Activated T-cell treated with anti-CD3 and anti-CD28 coated beads, Interleukin-2, amount 50 U/mL, for 4 hours (primary cell): ENCODE data around the gene ACAT2. TPM values are rescaled to one million over a fixed set of nuclear protein-coding genes. Genes with fewer than 3 reads are reported as not detected.
A peak's percentile ranks its signal among the peaks of the same experiment; 100 is the strongest.
"Not testable (repeated sequence)": the region's sequence is repeated elsewhere in the genome, so short reads cannot be mapped to it uniquely, and the experiment has no call there.

ENCODE experiments used
- ATAC-seq, 2 donors: fragments of 200-7000 bp; cut with Tn5 transposase; one replicate each; pipeline ENCODE4 v1.10.0; 2021
- DNase-seq: peaks from one replicate; pipeline ENCODE4 v3.0.0-alpha.2; 2020
- H3K27me3 Mint-ChIP-seq: one replicate; pipeline ENCODE4 v1.8.0; 2021; ENCODE audit warnings: low read depth, mixed read lengths
- H3K36me3 Mint-ChIP-seq: one replicate; pipeline ENCODE4 v1.8.0; 2022; ENCODE audit warnings: mixed read lengths; ENCODE audit not compliant: insufficient read depth
- H3K4me1 Mint-ChIP-seq: one replicate; pipeline ENCODE4 v1.8.0; 2021; ENCODE audit warnings: low read depth, mixed read lengths
- H3K4me3 Mint-ChIP-seq: one replicate; pipeline ENCODE4 v1.8.0; 2021; ENCODE audit warnings: mild to moderate bottlenecking, moderate library complexity, mixed read lengths
- H3K9me3 Mint-ChIP-seq: one replicate; pipeline ENCODE4 v1.8.0; 2021; ENCODE audit warnings: mixed read lengths
- total RNA-seq, 3 donors: library from RNA; stranded (reverse); gene quantifications; one replicate each; pipeline ENCODE4 v1.2.1, GENCODE V29; 2021

The ACAT2 gene
- total RNA-seq, 3 donors from 2014 or later = 37.2 to 49.0 (median 44.1) TPM

DNA sequence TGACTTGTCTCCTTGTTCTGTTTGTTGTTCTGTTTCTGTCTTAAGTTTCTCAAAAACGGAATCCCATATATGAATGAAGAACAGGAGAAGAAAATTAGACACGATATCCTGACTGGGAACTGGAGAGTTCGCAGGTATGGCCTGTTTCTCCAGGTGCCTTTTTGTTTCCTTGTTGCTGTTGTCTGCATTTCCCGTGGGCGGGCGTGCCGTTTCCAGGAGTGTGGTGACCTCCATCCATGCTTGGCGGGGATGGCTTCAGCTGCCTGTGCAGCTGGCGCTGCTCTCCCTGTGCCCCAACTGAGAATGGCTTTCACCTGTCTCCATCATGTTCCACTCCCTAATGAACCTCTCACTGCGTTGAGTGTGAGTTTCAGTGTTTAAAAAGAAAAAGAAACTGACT, 42.7 kb downstream of the ACAT2 start:
- H3K27me3 Mint-ChIP-seq = no peaks in the 10 kb centered on the region
- H3K4me1 Mint-ChIP-seq = no peaks in the 10 kb centered on the region
- ATAC-seq (no peak), DNase-seq (no peak)
- H3K4me3 Mint-ChIP-seq = no peak overlapping the region
- peaks cover 7% of the 10 kb centered on the region for H3K36me3 Mint-ChIP-seq
- no peaks in the 10 kb centered on the region for H3K9me3 Mint-ChIP-seq

DNA sequence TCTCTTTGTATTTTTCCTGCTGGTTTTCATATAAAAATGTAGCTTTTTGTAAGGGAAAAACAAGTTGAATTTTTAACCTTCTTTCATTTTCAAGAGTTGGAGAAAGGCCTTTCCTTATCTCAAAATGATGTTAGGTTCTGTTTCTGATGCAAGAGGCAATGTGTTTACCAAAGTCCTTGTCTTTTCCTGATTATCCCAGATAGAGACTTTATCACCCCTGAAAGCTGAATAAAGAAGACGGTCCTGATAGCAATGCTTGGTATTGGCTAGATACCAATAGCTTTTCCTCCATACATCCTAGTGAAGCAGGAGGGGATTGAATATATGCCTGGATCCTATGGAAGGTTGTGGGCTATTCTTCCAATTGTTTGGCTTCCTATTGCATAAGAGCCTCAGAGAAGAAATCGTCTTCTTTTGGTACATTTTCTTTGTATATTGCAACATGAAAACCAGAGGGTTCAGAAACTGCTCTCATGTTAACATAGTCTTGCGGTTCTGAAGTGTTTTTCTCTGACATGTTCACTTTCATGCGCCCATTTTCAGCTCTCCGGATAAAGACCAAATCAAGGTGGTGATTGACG, 43.7 kb downstream of the ACAT2 start:
- Mint-ChIP-seq H3K36me3 (peaks cover 6% of the 10 kb centered on the region), H3K4me1 (no peaks in the 10 kb centered on the region), H3K4me3 (no peak overlapping the region), H3K27me3 (no peaks in the 10 kb centered on the region), H3K9me3 (no peaks in the 10 kb centered on the region)
- DNase-seq = no peak
- ATAC-seq = no peak

DNA sequence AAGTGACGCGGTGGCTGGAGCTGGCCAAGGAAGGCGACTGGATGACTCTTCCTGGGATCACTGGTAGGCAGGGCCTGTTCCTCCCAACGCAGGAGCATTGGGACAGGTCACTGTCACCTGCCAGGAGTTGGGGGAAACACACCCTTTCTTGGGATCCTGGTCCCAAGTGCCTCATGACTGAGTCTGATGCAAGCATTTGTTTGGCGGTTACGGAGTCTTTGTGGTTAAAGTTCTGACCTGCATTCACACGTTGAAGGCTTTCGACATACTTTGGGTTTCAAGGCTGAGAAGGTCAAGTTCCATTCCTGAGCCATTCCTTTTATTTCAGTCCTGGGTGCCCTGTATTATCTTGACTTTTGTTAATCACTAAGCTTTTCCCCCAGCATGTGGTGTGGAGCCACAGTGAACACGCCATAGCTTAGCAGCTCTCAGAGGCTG, 44.2 kb downstream of the ACAT2 start:
- no peak for DNase-seq
- Mint-ChIP-seq H3K4me3 (no peak overlapping the region), H3K4me1 (no peaks in the 10 kb centered on the region), H3K9me3 (no peaks in the 10 kb centered on the region), H3K36me3 (peaks cover 5% of the 10 kb centered on the region), H3K27me3 (no peaks in the 10 kb centered on the region)
- ATAC-seq = no peak

DNA sequence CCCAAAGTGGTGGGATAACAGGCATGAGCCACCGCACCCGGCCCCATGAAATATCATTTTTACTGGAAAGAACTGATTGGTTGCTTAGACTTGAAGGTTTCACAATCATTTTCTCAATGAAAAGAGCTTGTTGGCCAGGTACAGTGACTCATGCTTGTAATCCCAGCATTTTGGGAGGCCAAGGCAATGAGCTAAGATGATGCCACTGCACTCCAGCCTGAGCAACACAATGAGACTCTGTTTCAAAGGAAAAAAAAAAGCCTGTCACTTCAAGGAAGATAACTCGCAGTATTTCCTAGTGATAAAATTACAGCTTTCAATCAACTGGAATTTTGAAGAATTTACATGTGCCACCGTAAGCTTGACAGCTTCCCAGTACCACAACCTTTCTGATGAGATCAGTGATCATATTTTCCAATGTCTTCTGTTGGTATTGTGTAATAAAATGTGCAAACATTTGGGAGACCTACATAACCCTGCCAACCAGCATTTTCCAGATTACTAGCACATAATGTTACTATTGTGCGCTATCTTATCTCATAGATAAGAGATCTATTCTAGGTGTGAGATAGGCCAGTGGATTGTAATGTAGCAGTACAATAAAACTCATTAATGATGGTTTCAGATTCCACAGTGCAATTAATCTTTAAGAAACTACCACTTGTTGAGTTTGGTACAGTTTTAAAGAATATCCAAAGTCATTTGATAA, 45.5 kb downstream of the ACAT2 start:
- H3K27me3 Mint-ChIP-seq = no peaks in the 10 kb centered on the region
- H3K4me1 Mint-ChIP-seq = no peaks in the 10 kb centered on the region
- peaks cover 5% of the 10 kb centered on the region for H3K36me3 Mint-ChIP-seq
- H3K9me3 Mint-ChIP-seq = no peaks in the 10 kb centered on the region
- no peak for ATAC-seq
- no peak overlapping the region for H3K4me3 Mint-ChIP-seq
- DNase-seq = no peak

DNA sequence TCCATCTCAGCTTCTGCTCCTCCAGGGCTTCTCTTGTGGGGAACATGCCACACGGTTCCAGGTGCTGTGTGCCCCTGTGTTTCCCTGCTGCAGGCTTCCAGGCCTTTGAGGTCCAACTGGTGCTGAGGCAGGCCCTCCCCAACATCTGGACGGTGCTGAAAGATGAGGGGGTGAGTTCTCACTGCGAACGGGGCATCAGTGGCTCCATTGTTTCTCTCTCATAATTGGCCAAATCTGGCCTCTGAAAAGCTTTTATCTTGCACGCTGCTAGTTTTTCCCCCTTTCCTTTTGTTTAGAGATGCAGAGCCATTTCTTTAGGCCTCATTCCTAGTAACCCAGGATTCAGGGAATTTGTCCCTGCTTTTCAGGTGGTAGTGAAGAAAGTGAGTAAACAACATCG, 46.8 kb downstream of the ACAT2 start:
- Mint-ChIP-seq H3K4me1 (no peaks in the 10 kb centered on the region), H3K9me3 (no peaks in the 10 kb centered on the region), H3K27me3 (no peaks in the 10 kb centered on the region), H3K36me3 (peaks cover 5% of the 10 kb centered on the region), H3K4me3 (no peak overlapping the region)
- no peak for DNase-seq
- ATAC-seq = no peak

GRCh38 chr6:159809149-159809548, 47.3 kb downstream of the ACAT2 start:
- ATAC-seq = no peak
- no peaks in the 10 kb centered on the region for H3K9me3 Mint-ChIP-seq

DNA sequence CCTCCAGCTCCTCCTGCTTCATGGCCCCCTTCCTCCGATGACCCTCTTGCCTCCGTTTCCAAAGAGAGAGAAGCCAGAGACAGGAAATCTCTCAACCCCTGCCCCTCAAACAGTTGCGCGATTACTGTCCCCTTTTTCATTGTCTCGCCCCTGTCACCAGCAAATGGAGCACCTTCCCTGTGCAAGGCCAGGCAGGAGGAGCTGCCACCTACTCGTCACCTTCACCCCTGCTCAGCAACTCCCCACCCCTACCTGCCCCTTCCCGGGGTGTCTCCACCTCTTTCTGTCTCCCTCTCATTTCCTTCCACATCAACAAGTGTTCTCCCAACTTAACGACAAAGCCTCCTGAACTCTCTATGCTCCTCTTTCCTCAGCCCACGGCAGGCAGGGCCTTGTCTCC, 51.9 kb downstream of the ACAT2 start:
- H3K27me3 Mint-ChIP-seq = no peaks in the 10 kb centered on the region
- DNase-seq (no peak), ATAC-seq (no peak)
- peaks cover 2% of the 10 kb centered on the region for H3K36me3 Mint-ChIP-seq
- no peaks in the 10 kb centered on the region for H3K4me1 Mint-ChIP-seq
- no peaks in the 10 kb centered on the region for H3K9me3 Mint-ChIP-seq
- no peak overlapping the region for H3K4me3 Mint-ChIP-seq

More at GRCh38 chr6:159809149-159809548, 47.3 kb downstream of the ACAT2 start:
- Mint-ChIP-seq H3K4me3 (no peak overlapping the region), H3K27me3 (no peaks in the 10 kb centered on the region), H3K36me3 (peaks cover 5% of the 10 kb centered on the region), H3K4me1 (no peaks in the 10 kb centered on the region)
- no peak for DNase-seq

- Mint-ChIP-seq H3K4me1 (peaks cover 13% of the 10 kb centered on the region), H3K36me3 (no peaks in the 10 kb centered on the region), H3K4me3 (no peak overlapping the region), H3K27me3 (no peaks in the 10 kb centered on the region), H3K9me3 (no peaks in the 10 kb centered on the region)
- no peak for ATAC-seq
- DNase-seq = no peak
Measured at GRCh38 chr6:159815410-159815809, 53.6 kb downstream of the ACAT2 start.

DNA sequence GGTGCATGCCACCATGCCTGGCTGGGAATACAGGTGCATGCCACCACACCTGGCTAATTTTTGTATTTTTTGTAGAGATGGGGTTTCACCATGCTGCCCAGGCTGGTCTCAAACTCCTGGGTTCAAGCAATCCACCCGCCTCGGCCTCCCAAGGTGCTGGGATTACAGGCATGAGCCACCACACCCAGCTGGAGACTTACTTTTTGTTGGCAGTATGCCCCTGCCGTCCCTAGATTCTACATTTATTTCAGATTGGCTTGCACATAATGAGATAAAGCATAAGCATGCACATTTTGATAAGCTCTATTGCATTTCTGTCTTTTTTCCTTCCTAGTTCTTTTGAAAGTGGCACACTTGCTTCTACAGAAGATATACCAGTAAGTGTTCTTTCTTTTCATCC, 54.9 kb downstream of the ACAT2 start:
- not testable (repeated sequence) for H3K36me3 Mint-ChIP-seq, ATAC-seq, H3K9me3 Mint-ChIP-seq, H3K27me3 Mint-ChIP-seq, DNase-seq, H3K4me3 Mint-ChIP-seq
- peaks cover 21% of the 10 kb centered on the region for H3K4me1 Mint-ChIP-seq

GRCh38 chr6:159817951-159818739, 56.3 kb downstream of the ACAT2 start:
- no peak overlapping the region for H3K4me3 Mint-ChIP-seq
- no peaks in the 10 kb centered on the region for H3K36me3 Mint-ChIP-seq
- no peak for ATAC-seq
- H3K4me1 Mint-ChIP-seq = peaks cover 21% of the 10 kb centered on the region
- H3K27me3 Mint-ChIP-seq = no peaks in the 10 kb centered on the region
- no peak for DNase-seq
- no peaks in the 10 kb centered on the region for H3K9me3 Mint-ChIP-seq

DNA sequence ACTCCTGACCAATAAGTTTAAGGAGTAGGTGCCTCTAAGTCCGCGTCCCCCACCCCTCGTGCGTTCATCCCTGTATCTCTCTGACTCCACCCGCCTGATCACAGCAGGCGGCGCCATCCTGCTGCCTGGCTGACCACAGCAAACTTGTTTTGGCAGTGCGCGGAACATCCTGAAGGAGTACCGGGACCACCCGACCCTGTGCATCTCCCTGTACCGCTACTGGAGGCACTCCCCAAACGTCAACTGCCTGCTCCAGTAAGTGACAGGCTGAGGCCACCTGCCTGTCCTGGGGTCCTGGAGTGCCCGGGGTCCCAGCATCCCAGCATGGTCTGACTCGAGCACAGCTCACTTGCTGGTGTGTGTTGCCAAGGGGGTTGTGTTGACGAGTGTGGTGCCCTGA, 57.3 kb downstream of the ACAT2 start:
- Mint-ChIP-seq H3K4me3 (peak overlapping the region; percentile 76), H3K27me3 (no peaks in the 10 kb centered on the region), H3K9me3 (no peaks in the 10 kb centered on the region), H3K4me1 (peaks cover 21% of the 10 kb centered on the region), H3K36me3 (no peaks in the 10 kb centered on the region)
- no peak for DNase-seq
- no peak for ATAC-seq

- DNase-seq = no peak
- peak; percentile 63 to 80 for ATAC-seq
- no peaks in the 10 kb centered on the region for H3K27me3 Mint-ChIP-seq
- no peaks in the 10 kb centered on the region for H3K36me3 Mint-ChIP-seq
- peak overlapping the region; percentile 76 for H3K4me3 Mint-ChIP-seq
- peaks cover 21% of the 10 kb centered on the region for H3K4me1 Mint-ChIP-seq
- no peaks in the 10 kb centered on the region for H3K9me3 Mint-ChIP-seq
Measured at GRCh38 chr6:159819932-159820640, 58.2 kb downstream of the ACAT2 start.

DNA sequence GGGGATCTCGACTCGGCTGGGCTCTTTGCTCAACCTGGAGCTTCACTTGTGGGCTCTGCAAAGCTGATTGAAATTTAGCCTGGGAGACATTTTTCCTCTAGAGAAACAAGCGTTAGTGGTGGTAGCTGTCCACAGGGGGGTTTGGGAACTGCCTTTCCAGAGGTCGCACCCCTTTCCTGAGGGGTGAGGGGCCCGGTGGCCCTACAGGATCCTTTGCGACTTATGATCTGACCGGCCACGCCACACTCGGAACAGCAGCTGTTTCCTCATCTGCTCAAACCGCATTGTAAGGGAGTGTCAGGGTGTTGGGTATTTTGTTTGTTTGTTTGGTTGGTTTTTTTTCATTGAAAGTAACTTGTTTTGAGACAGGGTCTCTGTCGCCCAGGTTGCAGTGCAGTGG, 59.3 kb downstream of the ACAT2 start:
- H3K36me3 Mint-ChIP-seq = no peaks in the 10 kb centered on the region
- DNase-seq (no peak), ATAC-seq (no peak)
- H3K27me3 Mint-ChIP-seq = no peaks in the 10 kb centered on the region
- H3K4me1 Mint-ChIP-seq = peaks cover 21% of the 10 kb centered on the region
- H3K4me3 Mint-ChIP-seq = no peak overlapping the region
- H3K9me3 Mint-ChIP-seq = no peaks in the 10 kb centered on the region

GRCh38 chr6:159821726-159822125, 59.9 kb downstream of the ACAT2 start:
- no peak overlapping the region for H3K4me3 Mint-ChIP-seq
- no peaks in the 10 kb centered on the region for H3K36me3 Mint-ChIP-seq
- H3K9me3 Mint-ChIP-seq = no peaks in the 10 kb centered on the region
- H3K27me3 Mint-ChIP-seq = no peaks in the 10 kb centered on the region
- ATAC-seq = no peak
- DNase-seq = no peak
- H3K4me1 Mint-ChIP-seq = peaks cover 21% of the 10 kb centered on the region
